Mucosa of descending colon (tissue), 3 donors: ENCODE results near the gene IMPDH1. TPM values are rescaled to one million over a fixed set of nuclear protein-coding genes. Genes with fewer than 3 reads are reported as not detected.

Experiments
- ATAC-seq: fragments of 200-7000 bp; cut with Tn5 transposase; one replicate; pipeline ENCODE4 v1.9.1; 2020; ENCODE audit warnings: mild to moderate bottlenecking, moderate library complexity
- DNase-seq, 3 donors: peaks; one replicate each; pipeline ENCODE4 v3.0.0-alpha.2; 2020
- H3K36me3 ChIP-seq: fragments of 200-600 bp; one replicate; pipeline ENCODE4 v1.8.0; 2021; ENCODE audit warnings: low read depth, mild to moderate bottlenecking
- H3K4me1 ChIP-seq: fragments of 200-600 bp; one replicate; pipeline ENCODE4 v1.8.0; 2021; ENCODE audit warnings: low read depth, mild to moderate bottlenecking
- H3K4me3 ChIP-seq: fragments of 200-600 bp; one replicate; pipeline ENCODE4 v1.8.0; 2021; ENCODE audit warnings: mild to moderate bottlenecking
- H3K9me3 ChIP-seq: fragments of 200-600 bp; one replicate; pipeline ENCODE4 v1.8.0; 2021; ENCODE audit warnings: mild to moderate bottlenecking
- intact Hi-C, 2 donors: fragments of 100-400 bp; cut with DNase I in 1 of 2; cut with micrococcal nuclease in 1 of 2; formaldehyde crosslinking; loops; one replicate each; pipeline versions ENCODE4 v1.11.0 to v1.11.1; 2022; cut with DNase I, micrococcal nuclease
- total RNA-seq, 3 donors: library from RNA; stranded (reverse); fragmentation: NEBNext Ultra II Directional in 2 of 3; extraction: Animal tissue kit (Norgen Biotek cat#: 25700) in 2 of 3; gene quantifications; one replicate each; pipeline versions ENCODE4 v1.2.1 to v1.2.4, GENCODE V29; 2021 to 2023
- TF ChIP-seq, protein P1 (sequence below): fragments of 200-600 bp; IDR thresholded peaks from one replicate; pipeline ENCODE4 v1.8.0; 2022; ENCODE audit warnings: antibody characterized with exemption, mild to moderate bottlenecking
- donor health status: DM: no; HTN: no; CAD: no; lungs with moderate emphysema.
- donor health status: DM: no; HTN: no; CAD: no.
- donor health status: DM: no; HTN: yes; CAD: no.

Gene IMPDH1
- total RNA-seq, 3 donors from 2014 or later: 21.3 to 37.0 (median 35.5) TPM

DNA sequence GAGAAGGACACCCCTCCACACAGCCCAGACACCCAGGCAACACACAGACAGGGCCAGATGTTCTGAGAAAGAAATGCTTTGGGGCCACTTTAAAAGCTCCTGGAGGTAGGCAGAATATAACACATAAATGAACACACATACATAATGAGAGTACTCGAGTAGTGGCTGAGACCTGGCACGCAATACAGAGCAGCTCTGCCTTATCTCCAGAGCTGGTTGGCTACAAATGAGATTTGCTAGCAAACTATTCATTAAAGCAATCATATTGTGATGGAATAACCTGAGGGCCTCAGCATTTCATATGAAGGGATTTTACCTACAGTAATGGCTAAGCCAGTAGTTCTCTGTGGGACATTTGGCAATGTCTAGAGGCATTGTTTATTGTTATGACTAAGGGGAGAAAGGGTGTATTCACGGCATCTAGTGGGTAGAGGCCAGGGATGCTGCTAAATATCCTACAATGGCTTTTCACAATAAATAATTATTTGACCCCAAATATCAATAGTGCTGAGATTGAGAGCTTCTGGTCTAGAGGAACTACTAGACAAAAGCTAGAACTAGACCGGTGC is 5.5 kb upstream of the IMPDH1 start:
- Histone ChIP-seq H3K36me3 (no peaks in the 10 kb centered on the region), H3K9me3 (no peaks in the 10 kb centered on the region), H3K4me1 (peaks cover 4% of the 10 kb centered on the region), H3K4me3 (no peak overlapping the region)
- DNase-seq (no peak), ATAC-seq (no peak)
- intact Hi-C loops: no loop called here
- TF ChIP-seq, protein P1, sequence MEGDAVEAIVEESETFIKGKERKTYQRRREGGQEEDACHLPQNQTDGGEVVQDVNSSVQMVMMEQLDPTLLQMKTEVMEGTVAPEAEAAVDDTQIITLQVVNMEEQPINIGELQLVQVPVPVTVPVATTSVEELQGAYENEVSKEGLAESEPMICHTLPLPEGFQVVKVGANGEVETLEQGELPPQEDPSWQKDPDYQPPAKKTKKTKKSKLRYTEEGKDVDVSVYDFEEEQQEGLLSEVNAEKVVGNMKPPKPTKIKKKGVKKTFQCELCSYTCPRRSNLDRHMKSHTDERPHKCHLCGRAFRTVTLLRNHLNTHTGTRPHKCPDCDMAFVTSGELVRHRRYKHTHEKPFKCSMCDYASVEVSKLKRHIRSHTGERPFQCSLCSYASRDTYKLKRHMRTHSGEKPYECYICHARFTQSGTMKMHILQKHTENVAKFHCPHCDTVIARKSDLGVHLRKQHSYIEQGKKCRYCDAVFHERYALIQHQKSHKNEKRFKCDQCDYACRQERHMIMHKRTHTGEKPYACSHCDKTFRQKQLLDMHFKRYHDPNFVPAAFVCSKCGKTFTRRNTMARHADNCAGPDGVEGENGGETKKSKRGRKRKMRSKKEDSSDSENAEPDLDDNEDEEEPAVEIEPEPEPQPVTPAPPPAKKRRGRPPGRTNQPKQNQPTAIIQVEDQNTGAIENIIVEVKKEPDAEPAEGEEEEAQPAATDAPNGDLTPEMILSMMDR: no peak

DNA sequence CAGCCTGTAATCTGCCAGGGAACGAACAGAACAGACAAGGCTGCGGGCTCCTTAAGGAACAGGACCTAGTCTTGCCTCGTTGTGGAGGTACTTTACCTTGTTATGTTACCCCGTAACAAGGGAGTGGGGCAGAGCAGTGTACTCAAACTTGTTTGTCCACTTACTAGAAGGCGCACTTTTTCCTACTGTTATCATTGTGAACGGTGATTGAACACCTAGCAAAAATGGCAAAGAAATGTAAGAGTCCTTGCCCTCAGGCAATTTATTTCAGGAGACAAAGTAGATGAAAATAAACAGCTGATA is 620 bp upstream of the IMPDH1 start:
- Histone ChIP-seq H3K4me3 (no peak overlapping the region), H3K9me3 (no peaks in the 10 kb centered on the region), H3K36me3 (no peaks in the 10 kb centered on the region), H3K4me1 (peaks cover 11% of the 10 kb centered on the region)
- no peak for ATAC-seq
- intact Hi-C loops: no loop called here
- TF ChIP-seq, protein P1: no peak
- DNase-seq: no peak

DNA sequence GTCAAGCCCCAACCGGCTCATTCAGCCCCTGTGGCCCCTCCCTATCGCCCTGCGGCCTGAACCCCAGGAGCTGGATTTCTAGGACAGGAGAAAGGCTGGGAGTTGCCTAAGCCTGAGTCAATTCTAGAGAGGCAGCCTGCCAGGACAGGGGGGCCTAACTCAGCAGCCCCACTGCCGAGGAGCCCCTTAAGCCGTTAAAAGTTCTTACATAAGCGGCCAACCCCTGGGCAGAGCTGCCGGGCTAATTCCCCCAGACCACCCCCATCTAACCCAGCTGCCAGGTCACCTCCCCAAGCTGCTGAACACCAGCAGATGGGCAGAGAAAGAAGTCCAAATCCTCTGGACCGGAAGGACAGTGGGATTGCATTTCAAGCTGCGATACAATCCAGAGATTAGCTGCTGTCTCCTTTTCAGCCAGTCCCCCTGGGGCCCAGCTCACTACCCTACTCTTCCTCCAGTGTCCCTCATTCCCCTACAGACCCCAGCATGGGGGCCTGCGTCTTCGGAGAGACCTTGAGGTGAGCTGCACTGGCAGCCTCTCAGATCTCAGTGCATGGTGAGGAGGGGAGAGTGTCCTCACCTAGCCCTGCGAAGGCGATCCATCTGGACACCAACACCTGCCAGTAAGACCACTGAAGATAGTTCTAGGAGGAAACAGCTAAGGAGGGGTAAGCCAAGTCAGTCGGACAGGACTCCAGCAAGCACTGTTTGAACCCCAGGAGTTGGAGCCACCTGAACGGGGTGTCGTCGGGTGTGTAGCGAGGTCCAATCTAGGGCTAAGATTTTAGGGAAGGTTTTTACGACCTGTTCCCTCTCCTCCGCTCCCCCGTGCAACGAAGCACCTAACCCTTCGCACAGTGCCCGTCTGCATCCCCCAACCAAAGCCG is 830 bp downstream of the IMPDH1 start:
- ATAC-seq (no peak), DNase-seq (peak in 1 of 3 donors; percentile 20)
- Histone ChIP-seq H3K4me1 (peaks cover 18% of the 10 kb centered on the region), H3K4me3 (no peak overlapping the region), H3K9me3 (no peaks in the 10 kb centered on the region), H3K36me3 (no peaks in the 10 kb centered on the region)
- intact Hi-C loops: no loop called here
- TF ChIP-seq, protein P1: no peak

DNA sequence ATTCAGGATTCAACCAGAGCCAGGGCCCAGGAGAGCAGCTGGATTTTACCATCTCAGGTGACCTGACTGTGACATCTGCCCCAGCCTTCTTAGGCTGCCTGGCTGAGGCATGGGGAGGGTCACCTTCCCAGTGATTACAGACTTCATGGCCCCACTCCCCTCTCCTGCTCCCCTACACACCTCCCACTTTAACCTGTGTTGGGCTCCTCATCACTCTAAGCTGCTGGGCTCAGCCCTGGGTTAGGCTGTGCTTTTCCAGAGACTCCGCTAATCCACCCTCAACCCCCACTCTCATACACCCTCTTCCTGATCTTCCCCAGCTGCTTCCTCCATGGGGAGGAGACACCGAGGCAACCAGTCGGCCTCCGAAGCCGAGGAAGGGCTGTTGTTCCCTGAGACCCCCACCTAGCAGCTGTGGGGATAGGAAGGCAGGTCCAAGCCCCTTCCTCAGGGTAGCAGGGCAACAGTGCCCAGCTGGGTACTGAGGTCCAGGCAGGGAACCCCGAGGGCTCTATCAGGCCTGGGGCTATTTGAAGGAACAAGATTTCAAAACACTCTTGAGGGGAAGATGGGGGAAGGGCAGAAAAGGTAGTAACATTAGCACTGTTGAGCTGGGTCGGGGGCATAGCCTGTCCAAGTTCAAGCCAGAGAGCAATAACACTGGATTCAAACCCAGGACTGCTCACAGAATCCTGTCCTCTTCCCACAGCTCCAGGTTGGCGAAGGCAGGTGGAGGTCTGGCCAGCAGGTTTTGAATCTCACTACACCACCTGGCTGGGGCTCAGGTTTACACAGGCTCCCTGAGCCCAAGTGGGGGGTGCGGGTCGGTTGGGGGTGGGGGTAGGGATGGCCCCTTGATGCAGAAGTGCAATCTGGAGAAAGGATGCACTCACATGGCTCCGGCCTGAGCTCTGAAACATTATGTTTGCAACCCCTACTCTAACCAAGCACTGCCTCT is 1.8 kb downstream of the IMPDH1 start:
- Histone ChIP-seq H3K9me3 (no peaks in the 10 kb centered on the region), H3K4me3 (no peak overlapping the region), H3K4me1 (peaks cover 18% of the 10 kb centered on the region), H3K36me3 (no peaks in the 10 kb centered on the region)
- DNase-seq (no peak), ATAC-seq (no peak)
- intact Hi-C loops: no loop called here
- TF ChIP-seq, protein P1: no peak

DNA sequence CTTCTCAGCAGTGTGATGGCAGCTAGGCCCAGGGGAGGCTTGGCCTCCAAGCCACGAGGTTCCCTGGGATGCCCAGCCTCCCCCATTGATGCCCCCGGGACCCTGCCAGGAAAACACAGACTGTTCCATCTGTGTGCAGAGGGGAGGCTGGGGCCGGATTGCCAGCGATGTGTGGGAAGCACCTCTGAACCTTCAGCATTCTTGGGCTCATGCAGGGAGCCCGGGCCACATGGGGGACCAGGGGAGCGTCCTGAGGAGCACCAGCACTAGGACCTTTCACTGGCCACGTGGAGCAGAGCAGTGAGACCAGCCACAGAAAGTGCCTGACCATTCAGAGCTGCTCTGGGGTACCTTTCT is 2.6 kb downstream of the IMPDH1 start:
- no peaks in the 10 kb centered on the region for H3K9me3 ChIP-seq
- no peak for DNase-seq
- TF ChIP-seq, protein P1: no peak
- H3K4me1 ChIP-seq: peaks cover 18% of the 10 kb centered on the region
- no peaks in the 10 kb centered on the region for H3K36me3 ChIP-seq
- ATAC-seq: no peak
- no peak overlapping the region for H3K4me3 ChIP-seq
- intact Hi-C loops: no loop called here
